MCF 10A (cell line): ENCODE results near the gene SCARB1. TPM values are rescaled to one million over a fixed set of nuclear protein-coding genes. Genes with fewer than 3 reads are reported as not detected.

ENCODE experiments used
- BruUV-seq: library from RNA; stranded (reverse); fragments of 400-500 nt; replicated peaks from 2 replicates; lab custom pipeline; 2021; lab: Mats Ljungman, UMichigan
- CTCF ChIA-PET: fragments of 300-600 bp; sonication (Branson Sonifier 250); formaldehyde crosslinking; extraction: SDS; loops from one replicate; lab custom pipeline; 2021; ENCODE audit warnings: antibody characterized with exemption, inconsistent platforms; lab: Yijun Ruan, JAX
- POLR2A ChIA-PET: fragments of 300-600, 350-650 bp; sonication (Branson Sonifier 250); formaldehyde crosslinking; extraction: SDS; loops from one replicate; lab custom pipeline; 2020; ENCODE audit warnings: antibody characterized with exemption, inconsistent platforms; lab: Yijun Ruan, JAX
- DNase-seq: peaks from one replicate; pipeline ENCODE4 v3.0.0-alpha.2; 2018; ENCODE audit not compliant: unreplicated experiment
- H3K27ac Mint-ChIP-seq: one replicate; pipeline ENCODE4 v1.8.0; 2022; ENCODE audit warnings: mild to moderate bottlenecking, low read depth, mixed read lengths; ENCODE audit not compliant: unreplicated experiment
- H3K27me3 Mint-ChIP-seq: one replicate; pipeline ENCODE4 v1.8.0; 2022; ENCODE audit warnings: mixed read lengths; ENCODE audit not compliant: insufficient read depth, unreplicated experiment
- H3K36me3 Mint-ChIP-seq: one replicate; pipeline ENCODE4 v1.8.0; 2022; ENCODE audit warnings: mild to moderate bottlenecking, moderate library complexity, mixed read lengths; ENCODE audit not compliant: insufficient read depth, unreplicated experiment
- H3K4me1 Mint-ChIP-seq: one replicate; pipeline ENCODE4 v1.8.0; 2022; ENCODE audit warnings: mixed read lengths; ENCODE audit not compliant: insufficient read depth, unreplicated experiment
- H3K4me3 Mint-ChIP-seq: one replicate; pipeline ENCODE4 v1.8.0; 2022; ENCODE audit warnings: mild to moderate bottlenecking, moderate library complexity, mixed read lengths; ENCODE audit not compliant: unreplicated experiment
- H3K9me3 Mint-ChIP-seq: one replicate; pipeline ENCODE4 v1.8.0; 2022; ENCODE audit warnings: mixed read lengths; ENCODE audit not compliant: unreplicated experiment
- CTCF ChIP-seq: fragments of 200-600 bp; IDR thresholded peaks from one replicate; pipeline ENCODE4 v1.8.0; 2022; ENCODE audit warnings: antibody characterized with exemption, mild to moderate bottlenecking; ENCODE audit not compliant: unreplicated experiment
- intact Hi-C: fragments of 100-400 bp; cut with micrococcal nuclease; formaldehyde crosslinking; loops from 2 replicates; pipeline ENCODE4 v1.14.1; 2022
- total RNA-seq: library from RNA; stranded (reverse); gene quantifications from 2 replicates; pipeline ENCODE4 v1.2.3, GENCODE V29; 2022

The SCARB1 gene
- total RNA-seq, 1 experiment from 2014 or later, result 71.0 TPM

GRCh38 chr12:124817076-124818000 lies 46.3 kb downstream of the SCARB1 start:
- no peak for DNase-seq
- no peaks in the 10 kb centered on the region for H3K4me1 Mint-ChIP-seq
- BruUV-seq, result no TSS peak
- H3K27me3 Mint-ChIP-seq, result no peaks in the 10 kb centered on the region
- H3K9me3 Mint-ChIP-seq, result no peaks in the 10 kb centered on the region
- peaks cover 8% of the 10 kb centered on the region for H3K36me3 Mint-ChIP-seq
- TF ChIP-seq CTCF, result no peak
- H3K4me3 Mint-ChIP-seq, result no peak overlapping the region
- ChIA-PET CTCF (no interaction called here), POLR2A (interaction anchor here (0.6 kb wide), 1 partner anchor 384 kb away, joined by 3 read pairs; no protein-coding TSS in a partner anchor)
- intact Hi-C loops, result no loop called here
- no peak overlapping the region for H3K27ac Mint-ChIP-seq

- TF ChIP-seq CTCF, result no peak
- Mint-ChIP-seq H3K27ac (no peak overlapping the region), H3K36me3 (peaks cover 14% of the 10 kb centered on the region), H3K9me3 (no peaks in the 10 kb centered on the region), H3K4me1 (no peaks in the 10 kb centered on the region), H3K27me3 (no peaks in the 10 kb centered on the region), H3K4me3 (no peak overlapping the region)
- ChIA-PET CTCF (no interaction called here), POLR2A (no interaction called here)
- DNase-seq, result no peak
- no TSS peak for BruUV-seq
- intact Hi-C loops, result no loop called here
Measured at GRCh38 chr12:124816295-124816854, 47.3 kb downstream of the SCARB1 start.

- TF ChIP-seq CTCF, result no peak
- H3K27me3 Mint-ChIP-seq, result no peaks in the 10 kb centered on the region
- no peaks in the 10 kb centered on the region for H3K4me1 Mint-ChIP-seq
- BruUV-seq, result no TSS peak
- no peaks in the 10 kb centered on the region for H3K9me3 Mint-ChIP-seq
- intact Hi-C loops, result no loop called here
- ChIA-PET CTCF (no interaction called here), POLR2A (no interaction called here)
- DNase-seq, result no peak
- no peak overlapping the region for H3K27ac Mint-ChIP-seq
- H3K36me3 Mint-ChIP-seq, result peaks cover 25% of the 10 kb centered on the region
- no peak overlapping the region for H3K4me3 Mint-ChIP-seq
Measured at GRCh38 chr12:124814741-124815613, 48.7 kb downstream of the SCARB1 start.
